Lower leg skin (tissue), 3 donors: ENCODE data around the gene OVCH1.
A peak's percentile ranks its signal among the peaks of the same experiment; 100 is the strongest.

Experiments used
- POLR2A ChIP-seq, 2 donors: fragments of 450-650 bp; IDR thresholded peaks; one replicate each; pipeline ENCODE4 v1.6.1; 2016 to 2017; ENCODE audit warnings: antibody characterized with exemption in 2 of 2, mild to moderate bottlenecking in 1 of 2, moderate library complexity in 1 of 2
- TF ChIP-seq, protein P1 (sequence below), 3 donors: fragments of 450-650 bp; IDR thresholded peaks; one replicate each; pipeline ENCODE4 v1.5.1; 2016; ENCODE audit warnings: antibody characterized with exemption in 3 of 3, mild to moderate bottlenecking in 3 of 3, moderate library complexity in 2 of 3

DNA sequence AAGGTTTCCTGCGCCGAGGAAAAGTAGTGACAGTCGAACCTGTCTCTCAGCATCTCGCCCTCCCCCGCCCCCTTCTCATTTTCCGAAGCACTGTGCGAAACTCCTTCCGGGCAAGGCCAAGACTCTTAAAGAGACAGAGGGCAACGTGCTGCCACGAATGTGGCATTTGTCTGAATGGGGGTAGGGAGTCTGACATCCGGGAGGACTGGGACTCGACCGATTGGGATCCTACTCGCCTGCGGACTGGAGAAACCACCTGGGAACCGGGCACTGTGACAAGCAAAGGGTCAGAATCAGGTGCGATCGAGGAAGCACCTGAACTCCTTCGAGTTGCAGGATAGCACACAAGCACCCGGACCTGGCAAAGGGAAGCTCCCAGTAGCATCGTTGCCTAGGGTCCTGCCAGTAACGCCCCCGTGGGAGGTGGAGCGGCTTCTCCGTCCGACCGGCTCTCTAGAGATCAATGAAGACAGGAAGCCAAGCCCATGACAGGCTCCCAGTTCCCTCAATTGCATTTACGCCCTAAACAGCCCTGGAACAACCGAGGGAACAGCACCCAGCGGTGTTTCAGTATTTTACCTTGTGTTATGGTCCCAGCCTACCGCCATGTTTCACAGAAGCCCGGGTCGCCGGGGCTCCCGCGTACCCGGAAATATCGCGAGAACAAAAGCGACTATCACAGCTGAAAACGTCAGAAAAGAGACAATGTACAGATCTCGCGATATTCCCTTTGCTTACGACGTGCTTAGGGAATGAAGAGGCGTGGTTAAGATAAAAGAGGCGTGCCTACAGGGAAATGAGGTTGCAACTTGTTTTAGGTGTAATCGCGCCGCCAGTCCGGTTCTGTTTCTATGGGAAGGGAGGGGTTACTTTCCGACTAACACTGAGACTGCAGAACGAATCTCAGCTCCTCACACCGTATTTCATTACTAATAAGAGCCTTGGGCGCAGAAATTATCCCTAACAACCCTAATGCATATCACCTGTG is 116.7 kb downstream of the OVCH1 start, which contains the start of gene ERGIC2:
- TF ChIP-seq, protein P1, sequence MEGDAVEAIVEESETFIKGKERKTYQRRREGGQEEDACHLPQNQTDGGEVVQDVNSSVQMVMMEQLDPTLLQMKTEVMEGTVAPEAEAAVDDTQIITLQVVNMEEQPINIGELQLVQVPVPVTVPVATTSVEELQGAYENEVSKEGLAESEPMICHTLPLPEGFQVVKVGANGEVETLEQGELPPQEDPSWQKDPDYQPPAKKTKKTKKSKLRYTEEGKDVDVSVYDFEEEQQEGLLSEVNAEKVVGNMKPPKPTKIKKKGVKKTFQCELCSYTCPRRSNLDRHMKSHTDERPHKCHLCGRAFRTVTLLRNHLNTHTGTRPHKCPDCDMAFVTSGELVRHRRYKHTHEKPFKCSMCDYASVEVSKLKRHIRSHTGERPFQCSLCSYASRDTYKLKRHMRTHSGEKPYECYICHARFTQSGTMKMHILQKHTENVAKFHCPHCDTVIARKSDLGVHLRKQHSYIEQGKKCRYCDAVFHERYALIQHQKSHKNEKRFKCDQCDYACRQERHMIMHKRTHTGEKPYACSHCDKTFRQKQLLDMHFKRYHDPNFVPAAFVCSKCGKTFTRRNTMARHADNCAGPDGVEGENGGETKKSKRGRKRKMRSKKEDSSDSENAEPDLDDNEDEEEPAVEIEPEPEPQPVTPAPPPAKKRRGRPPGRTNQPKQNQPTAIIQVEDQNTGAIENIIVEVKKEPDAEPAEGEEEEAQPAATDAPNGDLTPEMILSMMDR (IDR thresholded peaks at IDR 0.05): no peak
- peak in 1 of 2 donors; percentile 17 for TF ChIP-seq POLR2A (IDR thresholded peaks at IDR 0.05)
